IMR-90 (cell line): Measurements from ENCODE around the gene ERLIN1. TPM values are rescaled to one million over a fixed set of nuclear protein-coding genes. Genes with fewer than 3 reads are reported as not detected.

ENCODE experiments used
- ATAC-seq: fragments of 200-7000 bp; cut with Tn5 transposase; 2 replicates; pipeline ENCODE4 v1.9.1; 2020; ENCODE audit warnings: low read depth, mild to moderate bottlenecking, moderate library complexity
- BruUV-seq: library from RNA; stranded (reverse); fragments of 400-500 nt; replicated peaks from 2 replicates; lab custom pipeline; 2021; lab: Mats Ljungman, UMichigan
- CTCF ChIA-PET: fragments of 300-600 bp; formaldehyde crosslinking; extraction: SDS; loops from one replicate; lab custom pipeline; 2021; ENCODE audit warnings: antibody characterized with exemption; lab: Yijun Ruan, JAX
- POLR2A ChIA-PET: fragments of 300-600 bp; sonication (Branson Sonifier 250); formaldehyde crosslinking; loops from one replicate; lab custom pipeline; 2022; ENCODE audit warnings: antibody characterized with exemption; ENCODE audit not compliant: unreplicated experiment; lab: Charles Lee
- DNase-seq: peaks from one replicate; pipeline ENCODE4 v3.0.0; 2013
- H2AFZ ChIP-seq: replicated peaks from 2 replicates; pipeline ENCODE3; 2013; ENCODE audit warnings: low read length, mild to moderate bottlenecking; ENCODE audit not compliant: poor library complexity
- H2AK5ac ChIP-seq: 2 replicates; pipeline ENCODE4 v1.6.1; 2013; ENCODE audit warnings: low read depth, low read length, inconsistent platforms
- H2AK9ac ChIP-seq: replicated peaks from 2 replicates; pipeline ENCODE3; 2013; ENCODE audit warnings: mild to moderate bottlenecking, low read depth, low read length, moderate library complexity; ENCODE audit not compliant: poor library complexity
- H2BK120ac ChIP-seq: 2 replicates; pipeline ENCODE4 v1.6.1; 2013; ENCODE audit warnings: low read depth, low read length, inconsistent platforms
- H2BK15ac ChIP-seq: 3 replicates; pipeline ENCODE4 v1.6.1; 2013; ENCODE audit warnings: low read depth, low read length, inconsistent platforms
- H2BK20ac ChIP-seq: 2 replicates; pipeline ENCODE4 v1.6.1; 2013; ENCODE audit warnings: low read depth, mild to moderate bottlenecking, inconsistent platforms, low read length, moderate library complexity
- H2BK5ac ChIP-seq: 2 replicates; pipeline ENCODE4 v1.6.1; 2013; ENCODE audit warnings: mild to moderate bottlenecking, low read depth, low read length, inconsistent platforms; ENCODE audit not compliant: poor library complexity, severe bottlenecking
- H3K14ac ChIP-seq: replicated peaks from 2 replicates; pipeline ENCODE4 v1.6.1; 2013; ENCODE audit warnings: low read depth, low read length, inconsistent platforms
- H3K18ac ChIP-seq: 2 replicates; pipeline ENCODE4 v1.6.1; 2013; ENCODE audit warnings: low read depth, low read length, control low read depth
- H3K23ac ChIP-seq: 2 replicates; pipeline ENCODE4 v1.6.1; 2013; ENCODE audit warnings: low read depth, low read length, inconsistent platforms
- H3K27ac ChIP-seq: 2 replicates; pipeline ENCODE4 v1.5.1; 2013; ENCODE audit warnings: mild to moderate bottlenecking, control low read depth, low read length; ENCODE audit not compliant: insufficient read depth
- H3K27me3 ChIP-seq: 2 replicates; pipeline ENCODE4 v1.6.1; 2013; ENCODE audit warnings: low read length; ENCODE audit not compliant: control insufficient read depth, insufficient read depth
- H3K36me3 ChIP-seq: 2 replicates; pipeline ENCODE4 v1.6.1; 2013; ENCODE audit warnings: low read length, mixed read lengths; ENCODE audit not compliant: control insufficient read depth, insufficient read depth
- H3K4ac ChIP-seq: 2 replicates; pipeline ENCODE4 v1.6.1; 2013; ENCODE audit warnings: low read depth, low read length, inconsistent platforms
- H3K4me1 ChIP-seq: 2 replicates; pipeline ENCODE4 v1.6.1; 2013; ENCODE audit warnings: low read length, mixed read lengths; ENCODE audit not compliant: control insufficient read depth, insufficient read depth
- H3K4me2 ChIP-seq: 2 replicates; pipeline ENCODE4 v1.6.1; 2013; ENCODE audit warnings: low read depth, mild to moderate bottlenecking, control low read depth, low read length, moderate library complexity
- H3K4me3 ChIP-seq: 2 replicates; pipeline ENCODE4 v1.5.1; 2013; ENCODE audit warnings: low read depth, mild to moderate bottlenecking, control low read depth, low read length, moderate library complexity; ENCODE audit not compliant: insufficient read depth
- H3K56ac ChIP-seq: 2 replicates; pipeline ENCODE4 v1.6.1; 2013; ENCODE audit warnings: low read length, inconsistent platforms; ENCODE audit not compliant: insufficient read depth; ENCODE audit errors: extremely low read depth
- H3K79me1 ChIP-seq, 2 experiments: 2 replicates each; pipeline ENCODE4 v1.6.1; 2013; ENCODE audit warnings: low read length in 2 of 2, inconsistent platforms in 1 of 2, low read depth in 1 of 2
- H3K9ac ChIP-seq: 2 replicates; pipeline ENCODE4 v1.6.1; 2013; ENCODE audit warnings: low read depth, low read length, control low read depth
- H3K9me1 ChIP-seq: 2 replicates; pipeline ENCODE4 v1.6.1; 2013; ENCODE audit warnings: low read length, inconsistent platforms; ENCODE audit not compliant: insufficient read depth
- H3K9me3 ChIP-seq: 2 replicates; pipeline ENCODE4 v1.6.1; 2013; ENCODE audit warnings: low read length; ENCODE audit not compliant: control insufficient read depth, insufficient read depth
- H4K20me1 ChIP-seq: 2 replicates; pipeline ENCODE4 v1.6.1; 2013; ENCODE audit warnings: low read length, inconsistent platforms; ENCODE audit not compliant: insufficient read depth
- H4K5ac ChIP-seq: 2 replicates; pipeline ENCODE4 v1.6.1; 2013; ENCODE audit warnings: mild to moderate bottlenecking, low read depth, low read length, control low read depth
- H4K8ac ChIP-seq, 2 experiments: 2 replicates each; pipeline ENCODE4 v1.6.1; 2013; ENCODE audit warnings: low read depth in 2 of 2, low read length in 2 of 2, control low read depth in 1 of 2, inconsistent platforms in 1 of 2
- H4K91ac ChIP-seq: 2 replicates; pipeline ENCODE4 v1.6.1; 2013; ENCODE audit warnings: low read depth, low read length, inconsistent platforms; ENCODE audit not compliant: insufficient read depth
- CEBPB ChIP-seq: IDR thresholded peaks from 2 replicates; pipeline ENCODE4 v1.6.1; 2012; ENCODE audit warnings: low read depth, low read length, improper control_type of control experiment
- WGBS, 2 experiments: methylation state at CpG; one replicate each; pipeline versions ENCODE4 v1.1.5 to v1.1.7; 2013; ENCODE audit warnings: missing lambda C conversion rate in 2 of 2; ENCODE audit not compliant: insufficient read length in 1 of 2; ENCODE audit errors: extremely low coverage in 2 of 2; 5-methylcytosine and 5-hydroxymethylcytosine counted together
- dilution Hi-C: fragments of 300-500 bp; cut with HindIII; formaldehyde crosslinking; loops from one replicate; pipeline ENCODE4 v1.14.3; 2018; ENCODE audit warnings: low sequenced_read_pairs; ENCODE audit not compliant: unreplicated experiment
- in situ Hi-C: fragments of 300-500 bp; cut with MboI; formaldehyde crosslinking; loops from 3 replicates; pipeline ENCODE4 v1.14.3; 2019; ENCODE audit warnings: low sequenced_read_pairs, inconsistent platforms, mixed read lengths
- intact Hi-C: fragments of 100-400 bp; cut with micrococcal nuclease; formaldehyde crosslinking; loops from 2 replicates; pipeline ENCODE4 v1.10.0; 2022
- polyA plus RNA-seq, 3 experiments: library from polyadenylated mRNA; depleted of rRNA; stranded (reverse); fragments of >200 nt; gene quantifications; 2 replicates each; pipeline ENCODE4 v1.2.3, GENCODE V29; 2012; ENCODE audit warnings: low replicate concordance in 1 of 3
- total RNA-seq: library from RNA; depleted of rRNA; stranded (reverse); fragments of >200 nt; gene quantifications from 2 replicates; pipeline ENCODE4 v1.2.3, GENCODE V29; 2012
- TF ChIP-seq, protein P1 (sequence below): fragments of 150-350 bp; IDR thresholded peaks from 2 replicates; pipeline ENCODE4 v1.6.1; 2016; ENCODE audit warnings: low read depth, mild to moderate bottlenecking, low read length, moderate library complexity, borderline replicate concordance

Gene ERLIN1
- total and polyA plus RNA-seq, 2 of the 4 experiments (the other 2 are of a cell fraction) = 31.5 to 33.9 TPM

- Histone ChIP-seq H3K9me3 (no peaks in the 10 kb centered on the region), H3K4me1 (no peaks in the 10 kb centered on the region), H3K79me1 (no peaks in the 10 kb centered on the region), H3K4me2 (no peak overlapping the region), H2AK5ac (no peak overlapping the region), H3K27me3 (peaks cover 3% of the 10 kb centered on the region), H3K14ac (no peak overlapping the region), H3K27ac (no peak overlapping the region), H2BK20ac (no peak overlapping the region), H2BK120ac (no peak overlapping the region), H2AFZ (no peak overlapping the region), H3K4ac (no peak overlapping the region), H4K20me1 (no peaks in the 10 kb centered on the region), H3K9ac (no peak overlapping the region), H3K23ac (no peak overlapping the region), H4K91ac (no peak overlapping the region), H3K4me3 (no peak overlapping the region), H3K18ac (no peak overlapping the region), H3K36me3 (peaks cover 12% of the 10 kb centered on the region), H2BK5ac (no peak overlapping the region), H3K56ac (no peak overlapping the region), H2AK9ac (peak overlapping the region; percentile 46), H3K9me1 (0 out of 2 replicates have a peak, but pooled peaks cover 3% of the 10 kb centered on the region), H4K5ac (no peak overlapping the region), H4K8ac (no peak overlapping the region), H2BK15ac (no peak overlapping the region)
- DNase-seq (no peak), ATAC-seq (peak; percentile 32)
- intact Hi-C loops (no loop called here), dilution Hi-C loops (no loop called here), in situ Hi-C loops (no loop called here)
- ChIA-PET CTCF (no interaction called here), POLR2A (no interaction called here)
- no TSS peak for BruUV-seq
- 0% methylated on average over 1 of the region's 2 CpGs; no CpG with 5 or more reads in 1 of the 2 experiments for whole genome bisulfite sequencing, 2 experiments
- TF ChIP-seq, protein P1, sequence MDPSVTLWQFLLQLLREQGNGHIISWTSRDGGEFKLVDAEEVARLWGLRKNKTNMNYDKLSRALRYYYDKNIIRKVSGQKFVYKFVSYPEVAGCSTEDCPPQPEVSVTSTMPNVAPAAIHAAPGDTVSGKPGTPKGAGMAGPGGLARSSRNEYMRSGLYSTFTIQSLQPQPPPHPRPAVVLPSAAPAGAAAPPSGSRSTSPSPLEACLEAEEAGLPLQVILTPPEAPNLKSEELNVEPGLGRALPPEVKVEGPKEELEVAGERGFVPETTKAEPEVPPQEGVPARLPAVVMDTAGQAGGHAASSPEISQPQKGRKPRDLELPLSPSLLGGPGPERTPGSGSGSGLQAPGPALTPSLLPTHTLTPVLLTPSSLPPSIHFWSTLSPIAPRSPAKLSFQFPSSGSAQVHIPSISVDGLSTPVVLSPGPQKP = no peak
- no peak for TF ChIP-seq CEBPB
These were observed 38.8 kb downstream of the ERLIN1 start for GRCh38 chr10:100146875-100147650.
